Fibroblast of villous mesenchyme (primary cell): ENCODE results near the gene KRTAP16-1. TPM values are rescaled to one million over a fixed set of nuclear protein-coding genes. Genes with fewer than 3 reads are reported as not detected.

Source experiments
- DNase-seq: peaks from one replicate; pipeline ENCODE4 v3.0.0-alpha.2; 2010; ENCODE audit warnings: low read depth
- H3K4me3 ChIP-seq: 2 replicates; pipeline ENCODE4 v1.5.1; 2011; ENCODE audit warnings: low read depth, mild to moderate bottlenecking, low read length
- CTCF ChIP-seq: IDR thresholded peaks from 2 replicates; pipeline ENCODE4 v1.5.1; 2012; ENCODE audit warnings: low read depth, mild to moderate bottlenecking, low read length; ENCODE audit not compliant: insufficient read depth
- total RNA-seq: library from RNA; depleted of rRNA; stranded (reverse); fragments of >200 nt; gene quantifications from 2 replicates; pipeline ENCODE4 v1.2.3, GENCODE V29; 2012

Gene KRTAP16-1
- total RNA-seq, 1 donor: not detected

GRCh38 chr17:41324180-41325075 lies 15.3 kb upstream of the KRTAP16-1 start:
- peak; percentile 12 for DNase-seq
- peak; percentile 32 for TF ChIP-seq CTCF
- no peak overlapping the region for H3K4me3 ChIP-seq

- H3K4me3 ChIP-seq: no peak overlapping the region
- DNase-seq: no peak
- TF ChIP-seq CTCF: no peak
Measured at GRCh38 chr17:41322903-41323895, 14.1 kb upstream of the KRTAP16-1 start.

GRCh38 chr17:41322094-41322902 lies 13.2 kb upstream of the KRTAP16-1 start:
- DNase-seq: peak; percentile 71
- peak; percentile 96 for TF ChIP-seq CTCF
- no peak overlapping the region for H3K4me3 ChIP-seq

GRCh38 chr17:41318231-41318630 lies 9.1 kb upstream of the KRTAP16-1 start:
- H3K4me3 ChIP-seq: no peak overlapping the region
- no peak for DNase-seq
- TF ChIP-seq CTCF: no peak

- TF ChIP-seq CTCF: no peak
- no peak for DNase-seq
- H3K4me3 ChIP-seq: no peak overlapping the region
Measured at GRCh38 chr17:41315814-41316445, 6.8 kb upstream of the KRTAP16-1 start.
